HEK293 (cell line): ENCODE data around the gene CEP295NL.
"Not testable (repeated sequence)": the region's sequence is repeated elsewhere in the genome, so short reads cannot be mapped to it uniquely, and the experiment has no call there.

Source experiments
- CTCF ChIA-PET: fragments of 350-600 bp; formaldehyde crosslinking; extraction: SDS; loops from one replicate; lab custom pipeline; 2021; ENCODE audit warnings: antibody characterized with exemption; lab: Yijun Ruan, JAX
- POLR2A ChIA-PET: fragments of 300-600 bp; formaldehyde crosslinking; extraction: SDS; loops from one replicate; lab custom pipeline; 2020; ENCODE audit warnings: antibody characterized with exemption, inconsistent platforms; lab: Yijun Ruan, JAX
- H3K27ac ChIP-seq: fragments of 200-500 bp; sonication (Bioruptor generic); 2 replicates; pipeline ENCODE4 v1.5.1; 2014; ENCODE audit warnings: low read depth, low read length, control low read depth, inconsistent platforms; ENCODE audit errors: extremely low read depth
- H3K36me3 ChIP-seq, 2 experiments: fragments of 200-500 bp in 1 of 2; sonication (Bioruptor generic) in 1 of 2; 1 replicate in 1 of 2; 2 replicates in 1 of 2; pipeline ENCODE4 v1.5.1; 2014 to 2017; ENCODE audit warnings: inconsistent platforms in 2 of 2, low read length in 2 of 2; ENCODE audit not compliant: control insufficient read depth in 2 of 2, insufficient read depth in 1 of 2
- H3K4me1 ChIP-seq: fragments of 200-500 bp; sonication (Bioruptor generic); 2 replicates; pipeline ENCODE4 v1.5.1; 2014; ENCODE audit warnings: mild to moderate bottlenecking, low read length, inconsistent platforms; ENCODE audit not compliant: control insufficient read depth, insufficient read depth
- H3K4me3 ChIP-seq: 2 replicates; pipeline ENCODE4 v1.5.1; 2011; ENCODE audit warnings: low read depth, mild to moderate bottlenecking, control low read depth, low read length, moderate library complexity
- H3K9me3 ChIP-seq: fragments of 200-500 bp; sonication (Bioruptor generic); 2 replicates; pipeline ENCODE4 v1.5.1; 2014; ENCODE audit warnings: low read depth, low read length, inconsistent platforms; ENCODE audit not compliant: control insufficient read depth, insufficient read depth
- EGR2 ChIP-seq: fragments of 450-650 bp; formaldehyde crosslinking; IDR thresholded peaks from 2 replicates; pipeline ENCODE4 v1.5.1; 2016; ENCODE audit warnings: low read depth, missing biosample characterization, missing genetic modification characterization
- GLI2 ChIP-seq: fragments of 450-650 bp; formaldehyde crosslinking; IDR thresholded peaks from 2 replicates; pipeline ENCODE4; 2017; ENCODE audit warnings: missing biosample characterization, missing genetic modification characterization, low read depth, borderline replicate concordance
- HOXC10 ChIP-seq: sonication (generic); formaldehyde crosslinking; IDR thresholded peaks from 2 replicates; pipeline ENCODE4 v1.8.1; 2023; ENCODE audit warnings: mild to moderate bottlenecking, missing genetic modification reagents
- WT1 ChIP-seq: fragments of 450-650 bp; formaldehyde crosslinking; IDR thresholded peaks from 2 replicates; pipeline ENCODE4 v1.5.1; 2016; ENCODE audit warnings: missing biosample characterization, missing genetic modification characterization
- ZFP37 ChIP-seq: fragments of 450-650 bp; formaldehyde crosslinking; IDR thresholded peaks from 2 replicates; pipeline ENCODE4 v1.5.1; 2016; ENCODE audit warnings: missing biosample characterization, missing genetic modification characterization
- ZFP69B ChIP-seq: fragments of 450-650 bp; formaldehyde crosslinking; IDR thresholded peaks from 2 replicates; pipeline ENCODE4 v1.5.1; 2016; ENCODE audit warnings: missing biosample characterization, missing genetic modification characterization
- ZNF23 ChIP-seq: fragments of 450-650 bp; formaldehyde crosslinking; IDR thresholded peaks from 2 replicates; pipeline ENCODE4 v1.5.1; 2016; ENCODE audit warnings: missing biosample characterization, missing genetic modification characterization, borderline replicate concordance
- ZNF302 ChIP-seq: fragments of 450-650 bp; formaldehyde crosslinking; IDR thresholded peaks from 2 replicates; pipeline ENCODE4 v1.5.1; 2016; ENCODE audit warnings: missing biosample characterization, missing genetic modification characterization, low read depth
- ZNF335 ChIP-seq: fragments of 450-650 bp; formaldehyde crosslinking; conservative IDR thresholded peaks from 2 replicates; pipeline ENCODE4 v1.5.1; 2016; ENCODE audit warnings: missing biosample characterization, missing genetic modification characterization
- ZNF354C ChIP-seq: fragments of 450-650 bp; formaldehyde crosslinking; IDR thresholded peaks from 2 replicates; pipeline ENCODE4 v1.5.1; 2016; ENCODE audit warnings: missing biosample characterization, missing genetic modification characterization, low read depth, borderline replicate concordance
- ZNF426 ChIP-seq: fragments of 450-650 bp; formaldehyde crosslinking; IDR thresholded peaks from 2 replicates; pipeline ENCODE4 v1.5.1; 2017; ENCODE audit warnings: missing biosample characterization, missing genetic modification characterization, mild to moderate bottlenecking, inconsistent platforms, moderate library complexity
- ZNF433 ChIP-seq: fragments of 450-650 bp; formaldehyde crosslinking; IDR thresholded peaks from 2 replicates; pipeline ENCODE4 v1.5.1; 2016; ENCODE audit warnings: missing biosample characterization, missing genetic modification characterization, low read depth
- ZNF596 ChIP-seq: fragments of 450-650 bp; IDR thresholded peaks from 2 replicates; pipeline ENCODE4 v1.5.0; 2018; ENCODE audit warnings: missing biosample characterization, mild to moderate bottlenecking, missing genetic modification characterization, moderate library complexity
- ZNF621 ChIP-seq: fragments of 450-650 bp; formaldehyde crosslinking; IDR thresholded peaks from 2 replicates; pipeline ENCODE4 v1.5.1; 2017; ENCODE audit warnings: missing biosample characterization, missing genetic modification characterization
- ZNF624 ChIP-seq: fragments of 450-650 bp; formaldehyde crosslinking; IDR thresholded peaks from 2 replicates; pipeline ENCODE4 v1.5.1; 2017; ENCODE audit warnings: missing biosample characterization, missing genetic modification characterization
- ZNF677 ChIP-seq: fragments of 450-650 bp; IDR thresholded peaks from 2 replicates; pipeline ENCODE4 v1.5.0; 2018; ENCODE audit warnings: missing biosample characterization, mild to moderate bottlenecking, missing genetic modification characterization, moderate library complexity
- ZNF76 ChIP-seq: fragments of 450-650 bp; formaldehyde crosslinking; IDR thresholded peaks from 2 replicates; pipeline ENCODE4; 2016; ENCODE audit warnings: low read depth, missing biosample characterization, missing genetic modification characterization, borderline replicate concordance
- ZNF776 ChIP-seq: fragments of 450-650 bp; formaldehyde crosslinking; IDR thresholded peaks from 2 replicates; pipeline ENCODE4 v1.5.0; 2017; ENCODE audit warnings: missing biosample characterization, missing genetic modification characterization, borderline replicate concordance
- ZNF830 ChIP-seq: fragments of 450-650 bp; IDR thresholded peaks from 2 replicates; pipeline ENCODE4 v1.5.0; 2018; ENCODE audit warnings: missing biosample characterization, missing genetic modification characterization, low read depth, mild to moderate bottlenecking, moderate library complexity
- ZNF837 ChIP-seq: fragments of 450-650 bp; formaldehyde crosslinking; IDR thresholded peaks from 2 replicates; pipeline ENCODE4 v1.5.1; 2016; ENCODE audit warnings: missing biosample characterization, missing genetic modification characterization
- TF ChIP-seq, protein P1 (sequence below): fragments of 450-650 bp; formaldehyde crosslinking; optimal IDR thresholded peaks from 2 replicates; pipeline ENCODE3; 2016; ENCODE audit warnings: missing biosample characterization, mild to moderate bottlenecking, missing genetic modification characterization
- TF ChIP-seq, protein P2 (sequence below): fragments of 450-650 bp; formaldehyde crosslinking; IDR thresholded peaks from 2 replicates; pipeline ENCODE4 v1.5.1; 2016; ENCODE audit warnings: missing biosample characterization, missing genetic modification characterization
- TF ChIP-seq, protein P3 (sequence below): fragments of 450-650 bp; formaldehyde crosslinking; IDR thresholded peaks from 2 replicates; pipeline ENCODE4 v1.5.1; 2016; ENCODE audit warnings: missing biosample characterization, missing genetic modification characterization

CEP295NL gene

DNA sequence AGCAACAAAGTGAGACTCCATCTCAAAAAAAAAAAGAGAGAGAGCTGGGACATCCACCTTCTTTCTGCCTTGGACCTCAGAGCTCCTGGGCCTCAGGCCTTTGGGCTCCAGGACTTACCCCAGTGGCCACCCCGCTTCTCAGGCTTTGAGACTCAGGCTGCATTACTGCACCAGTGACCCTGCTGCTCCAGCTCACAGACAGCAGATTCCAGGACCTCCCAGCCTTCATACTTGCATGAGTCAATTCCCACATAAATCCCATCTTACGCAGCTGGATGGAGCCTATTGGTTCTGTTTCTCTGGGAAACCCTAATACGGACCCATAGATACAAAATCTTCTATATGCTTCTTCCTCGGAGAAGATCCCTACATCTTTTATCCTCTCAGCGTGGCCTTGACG, 2.1 kb upstream of the CEP295NL start:
- no peak overlapping the region for H3K4me3 ChIP-seq
- H3K4me1 ChIP-seq, result no peaks in the 10 kb centered on the region; the same call in 1 of the 2 replicates
- H3K9me3 ChIP-seq, result no peaks in the 10 kb centered on the region
- H3K36me3 ChIP-seq, result peaks cover 0 to 4% of the 10 kb centered on the region in 2 experiments; a peak in 1 of 3 replicates
- CTCF ChIA-PET, result interaction anchor here (1.7 kb wide), 1 partner anchor 40 kb away, joined by 8 read pairs; no protein-coding TSS in a partner anchor
- TF ChIP-seq ZNF302 (tag by site-specific recombination) (no peak), ZNF621 (no peak), ZFP69B (no peak), HOXC10 (CRISPR knock-in tag) (no peak), EGR2 (tag by site-specific recombination) (no peak), ZNF433 (tag by site-specific recombination) (no peak), ZNF596 (tag by site-specific recombination) (no peak), ZNF23 (tag by site-specific recombination) (no peak), ZNF335 (tag by site-specific recombination) (no peak), ZNF837 (tag by site-specific recombination) (no peak), ZNF354C (tag by site-specific recombination) (no peak)
- TF ChIP-seq, protein P1, sequence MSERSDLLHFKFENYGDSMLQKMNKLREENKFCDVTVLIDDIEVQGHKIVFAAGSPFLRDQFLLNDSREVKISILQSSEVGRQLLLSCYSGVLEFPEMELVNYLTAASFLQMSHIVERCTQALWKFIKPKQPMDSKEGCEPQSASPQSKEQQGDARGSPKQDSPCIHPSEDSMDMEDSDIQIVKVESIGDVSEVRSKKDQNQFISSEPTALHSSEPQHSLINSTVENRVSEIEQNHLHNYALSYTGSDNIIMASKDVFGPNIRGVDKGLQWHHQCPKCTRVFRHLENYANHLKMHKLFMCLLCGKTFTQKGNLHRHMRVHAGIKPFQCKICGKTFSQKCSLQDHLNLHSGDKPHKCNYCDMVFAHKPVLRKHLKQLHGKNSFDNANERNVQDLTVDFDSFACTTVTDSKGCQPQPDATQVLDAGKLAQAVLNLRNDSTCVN (tag by site-specific recombination), result no peak
- POLR2A ChIA-PET, result interaction anchor here (0.7 kb wide), 1 partner anchor 71 kb away, joined by 3 read pairs; no protein-coding TSS in a partner anchor
- H3K27ac ChIP-seq, result no peak overlapping the region

DNA sequence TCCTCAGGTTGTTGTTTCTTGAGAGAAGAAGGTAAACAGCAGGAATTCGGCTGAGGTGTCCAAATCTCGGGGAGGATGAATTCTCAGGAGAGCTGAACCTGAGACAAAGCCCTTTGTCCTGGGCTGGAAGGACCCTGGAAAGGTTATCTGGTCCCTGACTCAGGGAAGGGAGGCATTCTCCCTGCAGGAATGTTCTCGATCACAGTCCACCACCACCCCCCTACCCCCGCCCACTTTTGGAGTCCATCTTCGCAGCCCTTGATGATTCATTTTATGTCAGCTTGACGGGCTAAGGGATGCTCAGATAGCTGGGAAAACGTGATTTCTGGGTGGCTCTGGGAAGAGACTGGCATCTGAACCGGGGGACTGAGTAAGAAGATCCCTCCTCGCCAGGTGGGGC, 1.4 kb upstream of the CEP295NL start:
- Histone ChIP-seq H3K36me3 (peaks cover 0 to 4% of the 10 kb centered on the region in 2 experiments; a peak in 1 of 3 replicates), H3K27ac (no peak overlapping the region), H3K9me3 (no peaks in the 10 kb centered on the region), H3K4me3 (no peak overlapping the region), H3K4me1 (no peaks in the 10 kb centered on the region; the same call in 1 of the 2 replicates)
- CTCF ChIA-PET, result interaction anchor here (0.7 to 1.7 kb wide), 2 partner anchors 39 to 66 kb away, joined by 3 to 8 read pairs; no protein-coding TSS in a partner anchor
- POLR2A ChIA-PET, result no interaction called here
- TF ChIP-seq WT1 (tag by site-specific recombination) (no peak), ZNF624 (tag by site-specific recombination) (no peak), ZNF426 (tag by site-specific recombination) (no peak), GLI2 (tag by site-specific recombination) (no peak), ZNF830 (tag by site-specific recombination) (no peak), ZFP37 (tag by site-specific recombination) (no peak), ZNF677 (tag by site-specific recombination) (no peak), ZNF76 (tag by site-specific recombination) (no peak), ZNF776 (tag by site-specific recombination) (no peak)
- TF ChIP-seq, protein P2, sequence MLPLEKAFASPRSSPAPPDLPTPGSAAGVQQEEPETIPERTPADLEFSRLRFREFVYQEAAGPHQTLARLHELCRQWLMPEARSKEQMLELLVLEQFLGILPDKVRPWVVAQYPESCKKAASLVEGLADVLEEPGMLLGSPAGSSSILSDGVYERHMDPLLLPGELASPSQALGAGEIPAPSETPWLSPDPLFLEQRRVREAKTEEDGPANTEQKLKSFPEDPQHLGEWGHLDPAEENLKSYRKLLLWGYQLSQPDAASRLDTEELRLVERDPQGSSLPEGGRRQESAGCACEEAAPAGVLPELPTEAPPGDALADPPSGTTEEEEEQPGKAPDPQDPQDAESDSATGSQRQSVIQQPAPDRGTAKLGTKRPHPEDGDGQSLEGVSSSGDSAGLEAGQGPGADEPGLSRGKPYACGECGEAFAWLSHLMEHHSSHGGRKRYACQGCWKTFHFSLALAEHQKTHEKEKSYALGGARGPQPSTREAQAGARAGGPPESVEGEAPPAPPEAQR (tag by site-specific recombination), result no peak
- TF ChIP-seq, protein P3, sequence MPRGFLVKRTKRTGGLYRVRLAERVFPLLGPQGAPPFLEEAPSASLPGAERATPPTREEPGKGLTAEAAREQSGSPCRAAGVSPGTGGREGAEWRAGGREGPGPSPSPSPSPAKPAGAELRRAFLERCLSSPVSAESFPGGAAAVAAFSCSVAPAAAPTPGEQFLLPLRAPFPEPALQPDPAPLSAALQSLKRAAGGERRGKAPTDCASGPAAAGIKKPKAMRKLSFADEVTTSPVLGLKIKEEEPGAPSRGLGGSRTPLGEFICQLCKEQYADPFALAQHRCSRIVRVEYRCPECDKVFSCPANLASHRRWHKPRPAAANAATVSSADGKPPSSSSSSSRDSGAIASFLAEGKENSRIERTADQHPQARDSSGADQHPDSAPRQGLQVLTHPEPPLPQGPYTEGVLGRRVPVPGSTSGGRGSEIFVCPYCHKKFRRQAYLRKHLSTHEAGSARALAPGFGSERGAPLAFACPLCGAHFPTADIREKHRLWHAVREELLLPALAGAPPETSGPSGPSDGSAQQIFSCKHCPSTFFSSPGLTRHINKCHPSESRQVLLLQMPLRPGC (tag by site-specific recombination), result no peak

GRCh38 chr17:78902231-78902630, 770 bp downstream of the CEP295NL start:
- H3K36me3 ChIP-seq, H3K27ac ChIP-seq, H3K9me3 ChIP-seq, H3K4me1 ChIP-seq, CTCF ChIA-PET, POLR2A ChIA-PET, H3K4me3 ChIP-seq: not testable (repeated sequence)
